ENCODE results near the gene VSIG10L2.

The VSIG10L2 gene

DNA sequence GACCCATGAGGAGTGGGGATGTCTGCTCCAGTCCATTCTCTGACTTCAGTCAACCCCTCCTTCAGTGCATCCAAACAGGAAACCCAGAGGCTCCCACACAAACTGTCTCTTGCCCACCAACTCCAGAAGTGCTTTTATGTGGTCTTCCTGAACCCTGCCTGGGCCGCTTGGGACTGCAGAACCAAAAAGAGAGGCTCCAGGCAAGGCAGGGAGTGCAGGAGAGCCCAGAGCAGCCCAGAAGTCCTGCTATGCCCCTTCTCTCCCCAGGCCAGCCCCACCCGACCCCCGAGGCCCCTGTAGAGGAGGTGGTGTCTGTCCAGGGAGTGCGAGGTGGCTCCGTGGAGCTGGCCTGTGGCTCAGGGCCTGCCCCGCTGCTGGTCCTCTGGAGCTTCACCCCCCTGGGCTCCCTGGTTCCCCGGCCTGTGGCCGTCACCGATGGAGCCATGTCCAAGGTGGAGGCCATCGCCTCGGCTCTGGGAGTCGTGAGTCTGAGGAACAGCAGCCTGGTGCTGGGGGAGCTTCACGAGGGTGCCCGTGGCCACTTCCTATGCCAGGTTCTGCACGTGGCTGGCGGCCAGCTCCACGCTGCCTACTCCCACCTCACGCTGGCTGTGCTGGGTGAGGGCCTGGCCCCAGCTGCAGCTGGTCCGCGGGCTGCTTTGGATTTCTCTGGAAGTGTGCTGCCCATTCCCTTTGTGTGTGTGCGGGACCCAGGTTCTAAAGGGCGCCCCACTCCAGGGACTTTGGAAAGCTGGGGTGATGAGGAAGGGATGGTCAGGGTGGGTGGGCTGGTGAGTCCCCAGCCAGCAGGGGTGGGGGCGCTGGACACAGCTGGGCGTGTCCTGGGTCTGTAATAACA is 1.8 kb downstream of the VSIG10L2 start:
- Mint-ChIP-seq H3K36me3 (no peaks in the 10 kb centered on the region), H3K9me3 (no peaks in the 10 kb centered on the region), H3K27ac (no peak overlapping the region), H3K4me1 (no peaks in the 10 kb centered on the region), H3K4me3 (no peak overlapping the region), H3K27me3 (peaks cover 13% of the 10 kb centered on the region)
- CTCF ChIA-PET = no interaction called here
- DNase-seq = no peak

GRCh38 chr11:125948278-125949051 is 2.6 kb downstream of the VSIG10L2 start:
- no peak overlapping the region for H3K27ac Mint-ChIP-seq
- no peaks in the 10 kb centered on the region for H3K4me1 Mint-ChIP-seq
- CTCF ChIA-PET = interaction anchor here (1.4 kb wide), 1 partner anchor 10 kb away, joined by 3 read pairs; no protein-coding TSS in a partner anchor
- no peaks in the 10 kb centered on the region for H3K9me3 Mint-ChIP-seq
- H3K36me3 Mint-ChIP-seq = no peaks in the 10 kb centered on the region
- peaks cover 13% of the 10 kb centered on the region for H3K27me3 Mint-ChIP-seq
- no peak for DNase-seq
- no peak overlapping the region for H3K4me3 Mint-ChIP-seq

DNA sequence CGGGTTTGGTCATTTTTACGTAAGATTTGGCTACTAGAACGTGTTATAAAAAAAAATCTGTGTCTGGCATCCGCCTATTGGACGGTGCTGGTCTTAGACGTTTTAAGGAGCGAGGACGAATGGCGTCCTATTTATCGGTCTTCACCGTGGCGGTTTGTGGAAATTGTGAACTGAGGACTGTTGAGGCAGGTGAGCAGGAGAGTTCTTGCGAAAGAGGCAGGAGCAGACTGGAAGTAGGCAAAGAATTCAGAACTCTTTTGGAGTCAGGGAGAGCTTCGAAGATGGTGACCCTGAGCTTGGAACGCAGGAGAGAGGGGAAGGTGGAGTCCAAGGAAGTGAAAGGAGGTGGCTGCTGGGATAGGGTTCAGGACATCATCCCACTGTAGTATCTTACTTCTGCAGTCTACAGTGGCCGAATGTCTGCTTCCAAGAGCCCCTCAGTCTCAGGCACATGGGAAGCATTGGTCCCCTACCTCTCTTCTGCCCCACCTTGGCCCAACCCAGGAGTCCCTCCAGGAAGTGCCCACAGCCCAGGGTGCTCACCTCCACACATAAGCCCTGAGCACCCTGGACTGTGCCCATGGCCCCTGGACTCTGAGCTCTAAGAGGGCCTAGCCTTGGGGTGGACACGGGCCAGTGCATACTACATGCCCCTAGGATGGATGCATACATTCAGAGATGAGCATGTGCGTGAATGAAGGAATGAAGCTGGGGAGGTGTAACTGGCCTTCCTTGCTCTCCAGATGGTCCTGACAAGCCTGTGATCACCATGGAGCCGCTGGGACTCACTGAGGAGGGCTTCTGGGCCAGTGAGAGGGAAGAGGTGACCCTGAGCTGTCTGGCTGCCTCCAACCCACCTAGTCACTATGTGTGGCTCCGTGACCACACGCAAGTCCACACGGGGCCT is 3.7 kb downstream of the VSIG10L2 start:
- CTCF ChIA-PET = interaction anchor here (1.4 kb wide), 1 partner anchor 11 kb away, joined by 3 read pairs; no protein-coding TSS in a partner anchor
- no peak overlapping the region for H3K4me3 Mint-ChIP-seq
- H3K27ac Mint-ChIP-seq = no peak overlapping the region
- DNase-seq = no peak
- peaks cover 16% of the 10 kb centered on the region for H3K27me3 Mint-ChIP-seq
- H3K36me3 Mint-ChIP-seq = no peaks in the 10 kb centered on the region
- H3K4me1 Mint-ChIP-seq = no peaks in the 10 kb centered on the region
- H3K9me3 Mint-ChIP-seq = no peaks in the 10 kb centered on the region

DNA sequence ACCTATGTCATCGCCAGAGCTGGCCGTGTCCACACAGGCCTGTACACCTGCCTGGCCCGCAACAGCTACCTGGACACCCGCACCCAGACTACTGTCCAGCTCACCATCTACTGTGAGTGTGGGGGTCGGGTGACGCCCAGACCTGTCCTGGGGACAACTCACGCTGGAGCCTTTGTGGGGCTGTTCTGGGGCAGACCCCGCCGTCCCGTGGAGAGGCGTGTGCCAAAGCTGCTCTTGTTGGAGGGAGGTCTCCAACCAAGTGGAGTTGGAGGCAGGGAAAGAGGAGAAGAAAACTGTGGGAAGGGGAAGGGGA is 4.3 kb downstream of the VSIG10L2 start:
- DNase-seq = no peak
- Mint-ChIP-seq H3K4me1 (no peaks in the 10 kb centered on the region), H3K27ac (no peak overlapping the region), H3K27me3 (peaks cover 13% of the 10 kb centered on the region), H3K36me3 (no peaks in the 10 kb centered on the region), H3K4me3 (no peak overlapping the region), H3K9me3 (no peaks in the 10 kb centered on the region)
- CTCF ChIA-PET = interaction anchor here (0.6 kb wide), 1 partner anchor 248 kb away, joined by 3 read pairs; no protein-coding TSS in a partner anchor

DNA sequence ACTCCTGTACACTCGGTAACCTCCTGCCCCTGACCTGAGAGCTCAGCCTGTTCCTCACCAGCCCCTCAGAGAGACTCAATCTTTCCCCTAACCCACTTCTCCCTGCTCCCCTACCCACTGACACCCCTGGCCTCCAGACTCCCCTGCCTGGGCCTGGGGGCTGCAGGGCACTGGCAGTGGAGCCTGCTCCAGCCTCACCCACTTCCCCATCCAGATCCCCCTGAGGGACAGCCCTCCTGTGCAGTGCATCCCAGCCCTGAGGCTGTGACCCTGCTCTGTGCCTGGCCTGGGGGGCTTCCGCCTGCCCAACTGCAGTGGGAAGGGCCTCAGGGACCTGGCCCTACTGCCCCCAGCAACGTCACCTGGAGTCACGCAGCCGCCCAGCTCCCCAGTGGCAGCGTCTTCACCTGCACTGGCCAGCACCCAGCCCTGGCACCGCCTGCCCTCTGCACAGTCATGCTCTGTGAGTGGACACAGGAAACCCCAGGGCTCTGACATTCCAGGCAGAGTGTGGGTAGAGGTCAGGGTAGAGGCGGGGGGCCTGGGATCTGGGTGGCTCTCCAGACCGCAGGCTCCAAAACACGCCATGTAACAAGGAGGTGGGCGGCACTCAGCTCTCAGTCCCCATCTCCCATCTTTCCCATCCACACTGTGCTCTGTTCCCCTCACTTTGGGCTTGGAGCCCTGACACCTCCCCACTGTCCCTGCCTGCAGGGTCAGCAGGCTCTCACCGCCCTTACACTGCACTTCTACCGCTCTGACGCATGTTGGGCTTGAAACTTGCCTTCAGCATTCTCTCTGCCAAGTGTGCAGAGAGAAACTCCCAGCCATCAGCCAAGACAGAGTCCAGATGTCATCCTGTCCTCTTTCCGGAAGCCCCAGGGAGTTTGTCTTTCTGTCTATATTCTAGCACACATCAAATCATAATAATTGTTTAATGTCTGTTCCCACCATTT is 5.1 kb downstream of the VSIG10L2 start:
- CTCF ChIA-PET = interaction anchor here (0.6 to 2.3 kb wide), 2 partner anchors 10 to 249 kb away, joined by 3 to 5 read pairs; no protein-coding TSS in a partner anchor
- Mint-ChIP-seq H3K27me3 (peaks cover 13% of the 10 kb centered on the region), H3K36me3 (no peaks in the 10 kb centered on the region), H3K4me1 (no peaks in the 10 kb centered on the region), H3K27ac (no peak overlapping the region), H3K4me3 (no peak overlapping the region), H3K9me3 (no peaks in the 10 kb centered on the region)
- DNase-seq = no peak

DNA sequence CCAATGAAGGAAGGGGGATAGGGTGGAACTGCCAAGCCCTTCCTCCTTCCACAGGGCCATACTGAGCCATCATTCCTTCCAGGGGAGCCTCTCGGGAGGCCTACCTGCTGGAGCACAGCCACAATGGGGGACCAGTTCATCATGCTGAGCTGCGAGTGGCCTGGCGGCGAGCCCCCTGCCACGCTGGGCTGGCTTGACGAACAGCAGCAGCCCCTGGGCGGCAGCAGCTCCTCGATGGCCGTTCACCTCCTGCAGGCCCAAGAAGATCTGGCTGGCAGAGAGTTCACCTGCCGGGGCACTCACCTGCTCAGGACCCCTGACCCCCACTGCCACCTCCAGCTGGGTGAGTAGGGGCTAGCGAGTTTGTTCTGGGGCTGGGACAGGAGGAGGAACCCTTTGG is 5.9 kb downstream of the VSIG10L2 start:
- CTCF ChIA-PET = interaction anchor here (2.3 kb wide), 1 partner anchor 10 kb away, joined by 5 read pairs; no protein-coding TSS in a partner anchor
- H3K27ac Mint-ChIP-seq = no peak overlapping the region

DNA sequence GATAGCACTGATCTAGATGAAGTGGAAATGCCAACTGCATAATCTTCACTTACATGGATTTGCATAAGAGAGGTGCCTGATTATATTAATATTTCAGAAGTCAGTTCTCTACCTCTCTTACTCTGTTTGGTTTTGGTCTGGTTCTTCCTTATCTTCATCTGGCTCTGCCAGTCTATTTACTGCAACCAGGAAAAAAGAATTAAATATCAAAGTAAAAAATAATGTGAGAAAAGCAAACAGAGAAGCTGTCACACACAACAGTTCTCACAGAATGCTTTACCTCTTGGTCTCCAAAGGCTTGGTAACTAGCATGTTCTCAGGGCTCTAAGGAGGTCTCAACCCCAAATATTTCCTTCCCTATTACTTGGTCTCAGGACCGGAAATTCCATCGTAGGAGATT is 6.7 kb downstream of the VSIG10L2 start:
- DNase-seq = no peak
- CTCF ChIA-PET = interaction anchor here (2.3 kb wide), 1 partner anchor 11 kb away, joined by 5 read pairs; no protein-coding TSS in a partner anchor
- Mint-ChIP-seq H3K27ac (no peak overlapping the region), H3K4me1 (peaks cover under 1% of the 10 kb centered on the region), H3K36me3 (no peaks in the 10 kb centered on the region), H3K4me3 (no peak overlapping the region), H3K27me3 (peaks cover 13% of the 10 kb centered on the region), H3K9me3 (no peaks in the 10 kb centered on the region)

More for the DNA sequence above, 5.9 kb downstream of the VSIG10L2 start:
- Mint-ChIP-seq H3K36me3 (no peaks in the 10 kb centered on the region), H3K4me1 (no peaks in the 10 kb centered on the region), H3K4me3 (no peak overlapping the region), H3K27me3 (peaks cover 13% of the 10 kb centered on the region), H3K9me3 (no peaks in the 10 kb centered on the region)
- no peak for DNase-seq

- Mint-ChIP-seq H3K27me3 (peaks cover 13% of the 10 kb centered on the region), H3K4me1 (peaks cover 5% of the 10 kb centered on the region), H3K4me3 (no peak overlapping the region), H3K36me3 (no peaks in the 10 kb centered on the region), H3K9me3 (no peaks in the 10 kb centered on the region), H3K27ac (no peak overlapping the region)
- DNase-seq = no peak
- CTCF ChIA-PET = interaction anchor here (0.7 to 2.3 kb wide), 2 partner anchors 10 to 12 kb away, joined by 3 to 5 read pairs; no protein-coding TSS in a partner anchor
Measured at GRCh38 chr11:125952973-125953372, 7.1 kb downstream of the VSIG10L2 start.

- Mint-ChIP-seq H3K27ac (no peak overlapping the region), H3K4me1 (peaks cover 5% of the 10 kb centered on the region), H3K4me3 (no peak overlapping the region), H3K27me3 (peaks cover 13% of the 10 kb centered on the region), H3K9me3 (no peaks in the 10 kb centered on the region), H3K36me3 (no peaks in the 10 kb centered on the region)
- no peak for DNase-seq
- CTCF ChIA-PET = interaction anchor here (0.7 kb wide), 1 partner anchor 10 kb away, joined by 3 read pairs; no protein-coding TSS in a partner anchor
Measured at GRCh38 chr11:125953401-125953935, 7.6 kb downstream of the VSIG10L2 start.

DNA sequence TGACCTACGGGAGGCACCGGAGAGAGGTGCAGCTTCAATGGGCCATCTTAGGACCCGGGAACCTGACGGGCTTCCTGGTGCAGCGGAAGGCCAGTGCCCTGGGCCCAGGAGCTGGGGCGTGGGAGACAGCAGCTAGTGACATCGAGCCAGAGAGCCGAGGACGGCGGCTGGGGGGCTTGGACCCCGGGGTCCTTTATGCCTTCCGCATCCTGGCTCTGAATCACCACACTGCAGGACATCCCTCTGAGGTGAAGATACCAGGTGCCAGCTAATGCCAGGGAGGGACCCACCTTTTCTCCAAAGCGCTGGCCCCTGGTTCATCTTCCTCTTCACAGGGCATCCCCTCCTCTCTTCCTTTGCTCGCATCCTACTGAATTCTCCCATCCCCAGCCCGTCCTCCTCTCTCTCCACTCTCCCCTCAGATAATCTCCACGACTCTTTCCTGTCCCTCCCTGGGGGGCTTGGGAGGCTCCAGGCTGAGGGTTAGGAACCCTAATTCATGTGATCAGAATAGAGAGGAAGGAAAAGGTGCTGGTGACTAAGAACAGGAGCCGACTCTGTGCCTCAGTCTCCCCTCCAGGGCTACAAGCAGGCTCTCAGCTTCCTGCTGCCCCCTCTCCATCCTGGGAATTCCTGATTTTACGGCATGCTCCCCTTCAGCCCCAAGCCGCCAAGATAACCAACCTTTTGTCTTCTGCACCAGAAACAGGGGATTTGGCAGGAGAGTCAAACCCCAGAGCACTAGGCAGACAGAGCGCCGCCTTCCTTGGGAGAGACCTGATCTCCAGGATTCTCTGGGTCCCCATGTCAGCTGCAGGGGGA is 8.5 kb downstream of the VSIG10L2 start:
- no peak overlapping the region for H3K27ac Mint-ChIP-seq
- peaks cover 5% of the 10 kb centered on the region for H3K4me1 Mint-ChIP-seq
- peaks cover 13% of the 10 kb centered on the region for H3K27me3 Mint-ChIP-seq
- CTCF ChIA-PET = no interaction called here
- DNase-seq = no peak
- no peaks in the 10 kb centered on the region for H3K9me3 Mint-ChIP-seq
- H3K36me3 Mint-ChIP-seq = no peaks in the 10 kb centered on the region
- H3K4me3 Mint-ChIP-seq = no peak overlapping the region

DNA sequence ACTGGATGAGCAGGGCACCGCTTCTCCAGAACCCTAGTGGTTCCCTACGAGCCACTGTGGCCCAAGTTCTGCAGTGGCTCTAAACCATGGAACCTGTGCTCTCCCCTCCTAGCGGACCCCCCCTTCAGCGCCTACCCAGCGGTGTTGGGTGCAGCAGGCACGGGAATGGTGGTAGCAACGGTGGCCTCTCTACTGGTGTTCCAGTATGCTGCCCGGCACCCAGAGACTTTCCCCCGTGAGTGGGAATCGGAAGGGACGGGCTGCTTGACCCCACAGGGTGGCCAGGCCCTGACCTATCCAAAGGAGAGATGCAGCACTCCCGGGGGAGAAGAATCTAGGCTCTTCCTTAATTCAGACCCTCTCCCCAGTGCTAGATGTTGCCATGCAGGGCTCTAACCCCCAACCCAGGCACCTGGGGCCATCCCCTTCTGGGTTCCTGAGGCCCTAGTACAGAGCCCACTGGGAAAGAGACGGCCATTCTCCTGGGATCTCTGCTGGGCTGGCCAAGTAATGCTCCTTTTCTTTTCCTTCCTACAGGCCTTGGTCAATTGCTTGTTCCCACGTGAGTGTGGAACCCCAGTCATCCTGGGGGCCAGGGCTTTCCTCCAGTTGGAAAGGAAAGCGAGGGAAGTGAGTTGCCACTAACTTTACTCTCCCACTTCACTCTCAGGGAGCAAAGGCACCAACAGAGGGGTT is 9.2 kb downstream of the VSIG10L2 start:
- Mint-ChIP-seq H3K4me3 (no peak overlapping the region), H3K27me3 (peaks cover 13% of the 10 kb centered on the region), H3K9me3 (no peaks in the 10 kb centered on the region), H3K36me3 (no peaks in the 10 kb centered on the region), H3K27ac (no peak overlapping the region), H3K4me1 (peaks cover 5% of the 10 kb centered on the region)
- CTCF ChIA-PET = no interaction called here
- DNase-seq = no peak

GRCh38 chr11:125955856-125956255 is 10.0 kb downstream of the VSIG10L2 start:
- DNase-seq = no peak
- Mint-ChIP-seq H3K4me1 (peaks cover 5% of the 10 kb centered on the region), H3K36me3 (no peaks in the 10 kb centered on the region), H3K27me3 (peaks cover 10% of the 10 kb centered on the region), H3K9me3 (no peaks in the 10 kb centered on the region), H3K27ac (no peak overlapping the region), H3K4me3 (no peak overlapping the region)
- CTCF ChIA-PET = interaction anchor here (1.1 to 1.2 kb wide), 3 partner anchors 14 to 167 kb away, joined by 3 to 4 read pairs (median 3); no protein-coding TSS in a partner anchor

Data from activated naive CD4-positive, alpha-beta T cell treated with anti-CD3 and anti-CD28 coated beads, Interleukin-2, amount 10 ng/mL, durations not matched to agents 7 days and 5 days (primary cell).